ENCODE data around the gene OR2T8. TPM values are rescaled to one million over a fixed set of nuclear protein-coding genes. Genes with fewer than 3 reads are reported as not detected.

OR2T8 gene
- total and polyA plus RNA-seq, 2 of the 8 experiments (the other 6 are each of a cell fraction or from before 2014, with no cell fraction given): not detected

DNA sequence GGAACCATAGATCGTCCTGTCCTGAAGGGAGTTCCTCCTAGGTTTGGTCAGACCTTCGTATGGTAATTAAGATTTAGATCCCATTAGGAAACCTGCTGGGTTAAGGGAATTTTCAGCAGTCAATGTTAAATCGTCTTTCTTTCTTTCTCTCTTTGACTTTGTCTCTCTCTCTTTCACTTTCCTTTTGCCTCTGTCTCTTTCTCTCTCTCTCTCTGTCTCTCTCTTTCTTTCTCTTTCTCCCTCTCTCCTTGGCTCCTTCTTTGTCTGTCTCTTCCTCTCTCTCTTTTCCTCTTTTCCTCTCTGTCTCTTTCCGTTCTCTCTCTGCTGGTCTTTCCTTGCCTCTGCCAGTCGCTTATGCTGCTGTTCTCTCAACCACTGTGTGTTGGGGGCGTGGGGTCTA, 15.9 kb upstream of the OR2T8 start:
- Histone ChIP-seq H3K4me3 (ENCODE audit: extremely low read depth in 1 of 4, insufficient read depth in 2 of 4, low read depth in 3 of 4, low read length in 4 of 4) (no peak overlapping the region), H2BK5ac (ENCODE audit: low read depth, low read length) (no peak overlapping the region), H2BK12ac (ENCODE audit: low read depth, low read length) (no peak overlapping the region), H3K79me1 (ENCODE audit: low read depth, low read length) (no peaks in the 10 kb centered on the region), H3K27me3 (replicated peaks in 1 of 4; ENCODE audit: control insufficient read depth in 3 of 4, extremely low read depth in 1 of 4, insufficient read depth in 3 of 4, low read length in 3 of 4) (no peaks in the 10 kb centered on the region), H2BK20ac (ENCODE audit: low read length) (no peak overlapping the region), H4K20me1 (replicated peaks in 1 of 2; ENCODE audit: control insufficient read depth in 1 of 2, insufficient read depth in 2 of 2, low read length in 2 of 2) (no peaks in the 10 kb centered on the region), H4K5ac (ENCODE audit: insufficient read length, low read depth, low read length) (no peak overlapping the region), H4K91ac (replicated peaks; ENCODE audit: insufficient read length, low read length) (no peak overlapping the region), H3K36me3 (ENCODE audit: control insufficient read depth in 2 of 4, insufficient read depth in 4 of 4, low read length in 3 of 4) (no peaks in the 10 kb centered on the region), H3K27ac (ENCODE audit: low read depth, low read length) (no peak overlapping the region), H3K9ac (replicated peaks in 1 of 4; ENCODE audit: extremely low read depth in 1 of 4, low read depth in 3 of 4, low read length in 3 of 4) (no peak overlapping the region), H3K4me2 (ENCODE audit: insufficient read depth in 1 of 2, low read depth in 2 of 2, low read length in 2 of 2) (no peak overlapping the region), H2BK15ac (ENCODE audit: low read length) (no peak overlapping the region), H3K23me2 (ENCODE audit: low read depth, low read length) (no peaks in the 10 kb centered on the region), H3K4ac (replicated peaks; ENCODE audit: insufficient read length, low read depth, low read length) (no peak overlapping the region), H4K8ac (ENCODE audit: extremely low read depth, insufficient read depth, low read length) (no peak overlapping the region), H3K23ac (ENCODE audit: insufficient read length) (no peak overlapping the region), H3K56ac (replicated peaks; ENCODE audit: insufficient read length, low read depth, low read length) (no peak overlapping the region), H3K18ac (ENCODE audit: extremely low read depth, low read length) (no peak overlapping the region), H3K14ac (ENCODE audit: insufficient read length) (no peak overlapping the region), H2BK120ac (replicated peaks; ENCODE audit: low read depth, low read length) (no peak overlapping the region), H3K79me2 (ENCODE audit: control insufficient read depth in 1 of 2, insufficient read depth in 2 of 2, low read length in 2 of 2) (no peaks in the 10 kb centered on the region), H2AFZ (ENCODE audit: low read length) (no peak overlapping the region), H2AK5ac (ENCODE audit: low read depth, low read length) (no peak overlapping the region), H3K4me1 (replicated peaks in 1 of 4; ENCODE audit: control insufficient read depth in 3 of 4, insufficient read depth in 4 of 4, low read length in 3 of 4) (no peaks in the 10 kb centered on the region; a peak in 1 of 7 replicates), H3K9me3 (ENCODE audit: insufficient read depth in 2 of 2, low read depth in 1 of 2, low read length in 1 of 2) (peaks cover 26 to 53% of the 10 kb centered on the region in 2 experiments; a peak in 3 of 4 replicates)
- WGBS, 2 experiments (ENCODE audit: extremely low coverage in 1 of 2, insufficient coverage in 1 of 2, insufficient read length in 1 of 2, insufficient replicate concordance in 2 of 2, low coverage in 1 of 2, low lambda C conversion rate in 2 of 2, missing lambda C conversion rate in 1 of 2): 73% methylated on average over 5 of the region's 6 CpGs; no CpG with 5 or more reads in 1 of the 2 experiments
- ChIA-PET CTCF (ENCODE audit: partially characterized antibody) (no interaction called here), POLR2A (ENCODE audit: partially characterized antibody) (no interaction called here)
- FAIRE-seq: no peak
- DNase-seq (ENCODE audit: low read depth in 1 of 2, low spot score in 2 of 2): no peak
- TF ChIP-seq SUZ12 (IDR thresholded peaks at IDR 0.05; ENCODE audit: low read length) (no peak), TCF12 (IDR thresholded peaks at IDR 0.05; ENCODE audit: low read depth, low read length) (no peak), BACH1 (IDR thresholded peaks at IDR 0.05; ENCODE audit: low read length) (no peak), BRCA1 (IDR thresholded peaks at IDR 0.05; ENCODE audit: low read depth, low read length) (no peak), SAP30 (IDR thresholded peaks at IDR 0.05; ENCODE audit: insufficient read depth, insufficient replicate concordance, low read length) (no peak), POU5F1 (IDR thresholded peaks at IDR 0.05; ENCODE audit: low read depth, low read length) (no peak), CREB1 (IDR thresholded peaks at IDR 0.05) (no peak)
- TF ChIP-seq, protein P1, sequence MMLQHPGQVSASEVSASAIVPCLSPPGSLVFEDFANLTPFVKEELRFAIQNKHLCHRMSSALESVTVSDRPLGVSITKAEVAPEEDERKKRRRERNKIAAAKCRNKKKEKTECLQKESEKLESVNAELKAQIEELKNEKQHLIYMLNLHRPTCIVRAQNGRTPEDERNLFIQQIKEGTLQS (IDR thresholded peaks at IDR 0.05; ENCODE audit: insufficient read depth, low read depth, low read length): no peak
- TF ChIP-seq, protein P2, sequence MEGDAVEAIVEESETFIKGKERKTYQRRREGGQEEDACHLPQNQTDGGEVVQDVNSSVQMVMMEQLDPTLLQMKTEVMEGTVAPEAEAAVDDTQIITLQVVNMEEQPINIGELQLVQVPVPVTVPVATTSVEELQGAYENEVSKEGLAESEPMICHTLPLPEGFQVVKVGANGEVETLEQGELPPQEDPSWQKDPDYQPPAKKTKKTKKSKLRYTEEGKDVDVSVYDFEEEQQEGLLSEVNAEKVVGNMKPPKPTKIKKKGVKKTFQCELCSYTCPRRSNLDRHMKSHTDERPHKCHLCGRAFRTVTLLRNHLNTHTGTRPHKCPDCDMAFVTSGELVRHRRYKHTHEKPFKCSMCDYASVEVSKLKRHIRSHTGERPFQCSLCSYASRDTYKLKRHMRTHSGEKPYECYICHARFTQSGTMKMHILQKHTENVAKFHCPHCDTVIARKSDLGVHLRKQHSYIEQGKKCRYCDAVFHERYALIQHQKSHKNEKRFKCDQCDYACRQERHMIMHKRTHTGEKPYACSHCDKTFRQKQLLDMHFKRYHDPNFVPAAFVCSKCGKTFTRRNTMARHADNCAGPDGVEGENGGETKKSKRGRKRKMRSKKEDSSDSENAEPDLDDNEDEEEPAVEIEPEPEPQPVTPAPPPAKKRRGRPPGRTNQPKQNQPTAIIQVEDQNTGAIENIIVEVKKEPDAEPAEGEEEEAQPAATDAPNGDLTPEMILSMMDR (IDR thresholded peaks at IDR 0.05; ENCODE audit: control extremely low read depth in 1 of 3, insufficient read depth in 1 of 3, low read depth in 1 of 3, low read length in 3 of 3): no peak

All from H1 (cell line).